Lower leg skin (tissue), 4 donors: ENCODE results near the gene BRD3. TPM values are rescaled to one million over a fixed set of nuclear protein-coding genes. Genes with fewer than 3 reads are reported as not detected.

Source experiments
- DNase-seq, 2 donors: peaks; one replicate each; pipeline ENCODE4 v3.0.0-alpha.2; 2019; ENCODE audit warnings: low spot score in 2 of 2
- H3K4me3 ChIP-seq: fragments of 200-600 bp; sonication (generic); 2 replicates; pipeline ENCODE4 v1.5.1; 2017; ENCODE audit warnings: mild to moderate bottlenecking, low read depth; ENCODE audit not compliant: poor library complexity, severe bottlenecking
- CTCF ChIP-seq, 3 donors: fragments of 450-650 bp; IDR thresholded peaks; one replicate each; pipeline ENCODE4 v1.5.1; 2016; ENCODE audit warnings: antibody characterized with exemption in 3 of 3, mild to moderate bottlenecking in 3 of 3, moderate library complexity in 2 of 3
- POLR2A ChIP-seq, 2 donors: fragments of 450-650 bp; IDR thresholded peaks; one replicate each; pipeline ENCODE4 v1.6.1; 2016 to 2017; ENCODE audit warnings: antibody characterized with exemption in 2 of 2, mild to moderate bottlenecking in 1 of 2, moderate library complexity in 1 of 2
- WGBS, 2 donors: methylation state at CpG; one replicate each; pipeline ENCODE4 v1.1.5; 2018; 5-methylcytosine and 5-hydroxymethylcytosine counted together
- intact Hi-C: fragments of 100-400 bp; cut with DNase I; formaldehyde crosslinking; loops from one replicate; pipeline ENCODE4 v1.15.0; 2023; ENCODE audit warnings: low total_unique reads
- total RNA-seq, 4 donors: library from RNA; depleted of rRNA; stranded (reverse); fragments of >200 nt; gene quantifications; one replicate each; pipeline ENCODE4 v1.1.0, GENCODE V29; 2016

Gene BRD3
- total RNA-seq, 4 donors from 2014 or later = 18.5 to 59.9 (median 26.7) TPM

DNA sequence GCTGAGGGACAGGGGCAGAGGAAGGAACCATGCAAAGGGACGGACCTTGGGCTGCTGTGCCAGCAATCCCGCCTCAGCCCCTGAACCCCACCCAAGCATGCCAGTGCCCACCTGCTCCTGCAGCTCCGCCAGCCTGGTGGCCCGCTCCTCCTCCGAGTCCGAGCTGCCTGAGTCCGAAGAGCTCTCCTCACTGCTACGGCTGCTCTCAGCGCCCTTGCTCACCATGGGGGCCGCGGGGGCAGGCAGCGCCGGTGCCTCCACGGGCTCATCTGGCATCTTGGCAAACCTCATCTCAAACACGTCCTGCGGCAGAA is 26.2 kb downstream of the BRD3 start:
- TF ChIP-seq POLR2A (IDR thresholded peaks at IDR 0.05) (no peak), CTCF (IDR thresholded peaks at IDR 0.05) (no peak)
- H3K4me3 ChIP-seq = no peak overlapping the region
- DNase-seq = no peak
- WGBS, 2 donors = 94 to 96% methylated on average over 16 of the region's 16 CpGs
- intact Hi-C loops = no loop called here

GRCh38 chr9:134040781-134041648 is 26.8 kb downstream of the BRD3 start:
- TF ChIP-seq POLR2A (IDR thresholded peaks at IDR 0.05) = no peak
- 54 to 70% methylated on average over 12 to 21 of the region's 21 CpGs for WGBS, 2 donors
- intact Hi-C loops = no loop called here
- no peak overlapping the region for H3K4me3 ChIP-seq
- no peak for DNase-seq

- DNase-seq = no peak
- no peak for TF ChIP-seq POLR2A (IDR thresholded peaks at IDR 0.05)
- no peak for TF ChIP-seq CTCF (IDR thresholded peaks at IDR 0.05)
- no peak overlapping the region for H3K4me3 ChIP-seq
- intact Hi-C loops = no loop called here
- 96 to 97% methylated on average over 17 of the region's 17 CpGs for WGBS, 2 donors
Observed at GRCh38 chr9:134040176-134040565, 27.7 kb downstream of the BRD3 start.

DNA sequence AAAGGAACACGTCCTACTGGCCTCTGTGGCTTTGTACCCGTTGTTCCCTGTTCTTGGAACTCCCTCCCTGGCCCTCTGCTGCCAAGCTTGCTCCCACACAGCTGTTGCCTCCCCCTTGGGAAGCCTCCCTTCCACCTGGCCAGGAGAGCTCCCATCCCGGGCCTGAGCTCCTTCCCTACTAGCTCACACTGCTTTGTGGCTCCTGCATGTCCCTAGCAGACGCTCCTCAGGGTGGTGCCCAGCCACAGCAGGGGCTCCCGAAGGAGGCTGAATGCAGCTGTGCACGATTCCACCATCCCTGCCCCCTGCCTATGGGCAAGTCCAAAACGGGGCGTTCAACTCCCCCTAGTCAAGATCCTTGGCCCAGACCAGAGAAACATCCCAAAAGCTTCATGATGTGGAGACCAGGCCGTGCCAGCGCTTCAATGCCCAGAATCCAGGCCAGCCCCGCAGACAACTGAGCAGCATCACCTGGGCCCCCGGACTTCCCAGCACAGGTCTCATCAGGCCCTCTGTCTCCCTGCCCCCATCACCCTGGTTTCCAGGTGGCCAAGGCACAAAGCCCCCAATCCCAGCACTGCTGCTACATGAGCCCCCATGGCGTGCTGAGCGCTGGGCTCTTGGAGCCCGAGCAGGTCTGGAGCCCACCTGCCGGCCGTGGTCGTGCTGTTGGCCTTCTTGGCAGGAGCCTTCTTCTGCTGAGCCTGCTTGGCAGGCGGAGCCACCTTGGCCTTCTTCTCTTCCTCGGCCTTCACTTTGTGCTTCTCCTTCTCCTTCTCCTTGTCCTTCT is 28.2 kb downstream of the BRD3 start:
- TF ChIP-seq POLR2A (IDR thresholded peaks at IDR 0.05) (no peak), CTCF (IDR thresholded peaks at IDR 0.05) (no peak)
- no peak overlapping the region for H3K4me3 ChIP-seq
- WGBS, 2 donors = 91 to 95% methylated on average over 14 to 20 of the region's 20 CpGs
- intact Hi-C loops = loop anchor here (10.0 kb wide), 1 partner anchor 685 kb away; no protein-coding TSS in a partner anchor
- no peak for DNase-seq

- H3K4me3 ChIP-seq = no peak overlapping the region
- WGBS, 2 donors = 93 to 95% methylated on average over 2 of the region's 2 CpGs
- no peak for DNase-seq
- intact Hi-C loops = loop anchor here (10.0 kb wide), 1 partner anchor 687 kb away; no protein-coding TSS in a partner anchor
- TF ChIP-seq CTCF (IDR thresholded peaks at IDR 0.05) (no peak), POLR2A (IDR thresholded peaks at IDR 0.05) (no peak)
Observed at GRCh38 chr9:134037641-134038040, 30.2 kb downstream of the BRD3 start.

- DNase-seq = no peak
- 88 to 91% methylated on average over 16 of the region's 16 CpGs for WGBS, 2 donors
- TF ChIP-seq CTCF (IDR thresholded peaks at IDR 0.05) = no peak
- TF ChIP-seq POLR2A (IDR thresholded peaks at IDR 0.05) = no peak
- H3K4me3 ChIP-seq = no peak overlapping the region
- intact Hi-C loops = loop anchor here (10.0 kb wide), 1 partner anchor 689 kb away; no protein-coding TSS in a partner anchor
Observed at GRCh38 chr9:134036130-134036529, 31.7 kb downstream of the BRD3 start.
